ENCODE results near the gene SCAMP5.
A peak's percentile ranks its signal among the peaks of the same experiment; 100 is the strongest.

Gene SCAMP5

GRCh38 chr15:75031848-75032247 lies 36.5 kb downstream of the SCAMP5 start:
- H3K4me3 ChIP-seq (ENCODE audit: low read depth, low read length): no peak overlapping the region
- H3K9me3 ChIP-seq (ENCODE audit: control insufficient read depth, insufficient read depth, low read length): no peaks in the 10 kb centered on the region
- no peak overlapping the region for H3K27ac ChIP-seq (ENCODE audit: low read depth, low read length)
- no peak overlapping the region for H3K9ac ChIP-seq (ENCODE audit: low read depth, low read length)
- peaks cover 32% of the 10 kb centered on the region for H3K4me1 ChIP-seq (ENCODE audit: control insufficient read depth, insufficient read depth, low read length)
- peaks cover 10% of the 10 kb centered on the region for H3K36me3 ChIP-seq (ENCODE audit: control insufficient read depth, insufficient read depth, low read length)
- no peaks in the 10 kb centered on the region for H3K27me3 ChIP-seq (ENCODE audit: control insufficient read depth, insufficient read depth, low read length)

GRCh38 chr15:75032395-75032794 lies 37.0 kb downstream of the SCAMP5 start:
- no peak overlapping the region for H3K4me3 ChIP-seq (ENCODE audit: low read depth, low read length)
- no peaks in the 10 kb centered on the region for H3K27me3 ChIP-seq (ENCODE audit: control insufficient read depth, insufficient read depth, low read length)
- H3K4me1 ChIP-seq (ENCODE audit: control insufficient read depth, insufficient read depth, low read length): peaks cover 33% of the 10 kb centered on the region
- no peaks in the 10 kb centered on the region for H3K9me3 ChIP-seq (ENCODE audit: control insufficient read depth, insufficient read depth, low read length)
- peaks cover 10% of the 10 kb centered on the region for H3K36me3 ChIP-seq (ENCODE audit: control insufficient read depth, insufficient read depth, low read length)
- no peak overlapping the region for H3K9ac ChIP-seq (ENCODE audit: low read depth, low read length)
- H3K27ac ChIP-seq (ENCODE audit: low read depth, low read length): no peak overlapping the region

GRCh38 chr15:75033809-75034208 lies 38.4 kb downstream of the SCAMP5 start:
- Histone ChIP-seq H3K9ac (ENCODE audit: low read depth, low read length) (no peak overlapping the region), H3K27ac (ENCODE audit: low read depth, low read length) (no peak overlapping the region), H3K4me3 (ENCODE audit: low read depth, low read length) (no peak overlapping the region), H3K4me1 (ENCODE audit: control insufficient read depth, insufficient read depth, low read length) (peaks cover 33% of the 10 kb centered on the region), H3K9me3 (ENCODE audit: control insufficient read depth, insufficient read depth, low read length) (no peaks in the 10 kb centered on the region), H3K27me3 (ENCODE audit: control insufficient read depth, insufficient read depth, low read length) (no peaks in the 10 kb centered on the region), H3K36me3 (ENCODE audit: control insufficient read depth, insufficient read depth, low read length) (peaks cover 10% of the 10 kb centered on the region)

GRCh38 chr15:75034615-75035014 lies 39.3 kb downstream of the SCAMP5 start:
- Histone ChIP-seq H3K27me3 (ENCODE audit: control insufficient read depth, insufficient read depth, low read length) (no peaks in the 10 kb centered on the region), H3K4me3 (ENCODE audit: low read depth, low read length) (no peak overlapping the region), H3K9me3 (ENCODE audit: control insufficient read depth, insufficient read depth, low read length) (no peaks in the 10 kb centered on the region), H3K27ac (ENCODE audit: low read depth, low read length) (no peak overlapping the region), H3K4me1 (ENCODE audit: control insufficient read depth, insufficient read depth, low read length) (peaks cover 31% of the 10 kb centered on the region), H3K9ac (ENCODE audit: low read depth, low read length) (no peak overlapping the region), H3K36me3 (ENCODE audit: control insufficient read depth, insufficient read depth, low read length) (peaks cover 10% of the 10 kb centered on the region)

GRCh38 chr15:75036212-75036616 lies 40.9 kb downstream of the SCAMP5 start:
- H3K4me3 ChIP-seq (ENCODE audit: low read depth, low read length): no peak overlapping the region
- no peak overlapping the region for H3K9ac ChIP-seq (ENCODE audit: low read depth, low read length)
- peaks cover 21% of the 10 kb centered on the region for H3K4me1 ChIP-seq (ENCODE audit: control insufficient read depth, insufficient read depth, low read length)
- H3K9me3 ChIP-seq (ENCODE audit: control insufficient read depth, insufficient read depth, low read length): no peaks in the 10 kb centered on the region
- H3K36me3 ChIP-seq (ENCODE audit: control insufficient read depth, insufficient read depth, low read length): peaks cover 5% of the 10 kb centered on the region
- H3K27ac ChIP-seq (ENCODE audit: low read depth, low read length): peak overlapping the region; percentile 73
- no peaks in the 10 kb centered on the region for H3K27me3 ChIP-seq (ENCODE audit: control insufficient read depth, insufficient read depth, low read length)

GRCh38 chr15:75037685-75038084 lies 42.3 kb downstream of the SCAMP5 start:
- Histone ChIP-seq H3K27me3 (ENCODE audit: control insufficient read depth, insufficient read depth, low read length) (no peaks in the 10 kb centered on the region), H3K9ac (ENCODE audit: low read depth, low read length) (no peak overlapping the region), H3K36me3 (ENCODE audit: control insufficient read depth, insufficient read depth, low read length) (peaks cover 8% of the 10 kb centered on the region), H3K27ac (ENCODE audit: low read depth, low read length) (no peak overlapping the region), H3K4me1 (ENCODE audit: control insufficient read depth, insufficient read depth, low read length) (peaks cover 16% of the 10 kb centered on the region), H3K4me3 (ENCODE audit: low read depth, low read length) (no peak overlapping the region), H3K9me3 (ENCODE audit: control insufficient read depth, insufficient read depth, low read length) (no peaks in the 10 kb centered on the region)

- H3K4me1 ChIP-seq (ENCODE audit: control insufficient read depth, insufficient read depth, low read length): peaks cover 16% of the 10 kb centered on the region
- H3K9me3 ChIP-seq (ENCODE audit: control insufficient read depth, insufficient read depth, low read length): no peaks in the 10 kb centered on the region
- H3K27ac ChIP-seq (ENCODE audit: low read depth, low read length): no peak overlapping the region
- H3K27me3 ChIP-seq (ENCODE audit: control insufficient read depth, insufficient read depth, low read length): no peaks in the 10 kb centered on the region
- peaks cover 8% of the 10 kb centered on the region for H3K36me3 ChIP-seq (ENCODE audit: control insufficient read depth, insufficient read depth, low read length)
- no peak overlapping the region for H3K9ac ChIP-seq (ENCODE audit: low read depth, low read length)
- H3K4me3 ChIP-seq (ENCODE audit: low read depth, low read length): no peak overlapping the region
Observed at GRCh38 chr15:75038231-75038630, 42.9 kb downstream of the SCAMP5 start.

- Histone ChIP-seq H3K4me1 (ENCODE audit: control insufficient read depth, insufficient read depth, low read length) (no peaks in the 10 kb centered on the region), H3K9ac (ENCODE audit: low read depth, low read length) (no peak overlapping the region), H3K4me3 (ENCODE audit: low read depth, low read length) (no peak overlapping the region), H3K27ac (ENCODE audit: low read depth, low read length) (no peak overlapping the region), H3K36me3 (ENCODE audit: control insufficient read depth, insufficient read depth, low read length) (peaks cover 14% of the 10 kb centered on the region; the same call in 1 of the 2 replicates), H3K27me3 (ENCODE audit: control insufficient read depth, insufficient read depth, low read length) (no peaks in the 10 kb centered on the region), H3K9me3 (ENCODE audit: control insufficient read depth, insufficient read depth, low read length) (no peaks in the 10 kb centered on the region)
Observed at GRCh38 chr15:75042730-75043508, 47.6 kb downstream of the SCAMP5 start.

- no peak overlapping the region for H3K27ac ChIP-seq (ENCODE audit: low read depth, low read length)
- H3K4me3 ChIP-seq (ENCODE audit: low read depth, low read length): no peak overlapping the region
- no peaks in the 10 kb centered on the region for H3K4me1 ChIP-seq (ENCODE audit: control insufficient read depth, insufficient read depth, low read length)
Observed at GRCh38 chr15:75043509-75044257, 48.3 kb downstream of the SCAMP5 start.

GRCh38 chr15:75044258-75044878 lies 49.0 kb downstream of the SCAMP5 start:
- no peaks in the 10 kb centered on the region for H3K27me3 ChIP-seq (ENCODE audit: control insufficient read depth, insufficient read depth, low read length)
- H3K4me3 ChIP-seq (ENCODE audit: low read depth, low read length): no peak overlapping the region
- H3K9me3 ChIP-seq (ENCODE audit: control insufficient read depth, insufficient read depth, low read length): no peaks in the 10 kb centered on the region
- H3K27ac ChIP-seq (ENCODE audit: low read depth, low read length): no peak overlapping the region
- H3K36me3 ChIP-seq (ENCODE audit: control insufficient read depth, insufficient read depth, low read length): peaks cover 24% of the 10 kb centered on the region; the same call in 1 of the 2 replicates
- no peaks in the 10 kb centered on the region for H3K4me1 ChIP-seq (ENCODE audit: control insufficient read depth, insufficient read depth, low read length)
- no peak overlapping the region for H3K9ac ChIP-seq (ENCODE audit: low read depth, low read length)

More at GRCh38 chr15:75043509-75044257, 48.3 kb downstream of the SCAMP5 start:
- Histone ChIP-seq H3K36me3 (ENCODE audit: control insufficient read depth, insufficient read depth, low read length) (peaks cover 17% of the 10 kb centered on the region; the same call in 1 of the 2 replicates), H3K9ac (ENCODE audit: low read depth, low read length) (no peak overlapping the region), H3K27me3 (ENCODE audit: control insufficient read depth, insufficient read depth, low read length) (no peaks in the 10 kb centered on the region), H3K9me3 (ENCODE audit: control insufficient read depth, insufficient read depth, low read length) (no peaks in the 10 kb centered on the region)

All from HUES48 (cell line).